ENCODE data around the gene AURKAIP1. TPM values are rescaled to one million over a fixed set of nuclear protein-coding genes. Genes with fewer than 3 reads are reported as not detected.

Gene AURKAIP1
- total RNA-seq, 1 experiment from 2014 or later, result 164 TPM

DNA sequence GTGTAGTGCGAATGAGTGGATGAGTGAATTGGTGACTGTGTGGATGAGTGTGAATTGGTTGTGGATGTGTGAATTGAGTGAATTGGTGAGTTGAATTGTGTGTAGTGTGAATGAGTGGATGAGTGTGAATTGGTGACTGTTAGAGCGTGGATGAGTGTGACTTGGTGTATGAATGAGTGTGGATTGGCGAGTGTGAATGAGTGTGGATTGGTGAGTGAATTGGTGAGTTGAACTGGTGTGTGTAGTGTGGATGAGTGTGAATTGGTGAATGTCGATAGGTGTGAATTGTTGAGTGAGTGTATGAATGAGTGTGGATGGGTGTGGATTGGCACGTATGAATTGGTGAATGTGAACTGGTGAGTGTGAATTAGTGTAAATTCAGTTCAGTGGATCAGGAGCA lies 7.7 kb downstream of the AURKAIP1 start:
- peak in 1 of 2 experiments; percentile 10 for DNase-seq
- Histone ChIP-seq H3K9me3 (ENCODE audit: insufficient read depth, low read depth) (no peaks in the 10 kb centered on the region), H3K79me2 (ENCODE audit: low read depth) (no peaks in the 10 kb centered on the region), H3K9me2 (ENCODE audit: insufficient read depth) (no peaks in the 10 kb centered on the region), H3K4me2 (no peak overlapping the region), H3K36me3 (ENCODE audit: low read depth) (no peaks in the 10 kb centered on the region; the same call in 1 of the 2 replicates), H3F3A (ENCODE audit: insufficient read depth, low read depth) (peaks cover 9% of the 10 kb centered on the region; the same call in 1 of the 2 replicates), H3K27me3 (ENCODE audit: insufficient read depth, low read depth) (no peaks in the 10 kb centered on the region), H3K4me3 (no peak overlapping the region), H3K27ac (no peak overlapping the region), H2AFZ (no peak overlapping the region), H4K20me1 (ENCODE audit: insufficient read depth) (no peaks in the 10 kb centered on the region), H3K4me1 (replicated peaks; ENCODE audit: insufficient read depth) (peaks cover 10% of the 10 kb centered on the region)
- intact Hi-C loops (cut with micrococcal nuclease; ENCODE audit: unreplicated experiment), result no loop called here
- CTCF ChIA-PET, result no interaction called here
- no TSS peak for BruUV-seq (replicated peaks)
- TF ChIP-seq EZH2 (IDR thresholded peaks at IDR 0.05; ENCODE audit: low read depth), result no peak
- TF ChIP-seq CTCF (conservative IDR thresholded peaks at IDR 0.05), result no peak
- POLR2A ChIA-PET (ENCODE audit: unreplicated experiment), result no interaction called here

GRCh38 chr1:1366699-1367066 lies 8.3 kb downstream of the AURKAIP1 start:
- intact Hi-C loops (cut with micrococcal nuclease; ENCODE audit: unreplicated experiment), result no loop called here
- BruUV-seq (replicated peaks), result no TSS peak
- H4K20me1 ChIP-seq (ENCODE audit: insufficient read depth), result no peaks in the 10 kb centered on the region
- no peaks in the 10 kb centered on the region for H3K27me3 ChIP-seq (ENCODE audit: insufficient read depth, low read depth)
- CTCF ChIA-PET, result no interaction called here
- TF ChIP-seq CTCF (conservative IDR thresholded peaks at IDR 0.05) (no peak), EZH2 (IDR thresholded peaks at IDR 0.05; ENCODE audit: low read depth) (no peak)
- H3K4me1 ChIP-seq (replicated peaks; ENCODE audit: insufficient read depth), result peaks cover 10% of the 10 kb centered on the region
- no peak overlapping the region for H3K4me2 ChIP-seq
- peaks cover 9% of the 10 kb centered on the region; the same call in 1 of the 2 replicates for H3F3A ChIP-seq (ENCODE audit: insufficient read depth, low read depth)
- H3K27ac ChIP-seq, result no peak overlapping the region
- peak in 1 of 2 experiments; percentile 24 for DNase-seq
- POLR2A ChIA-PET (ENCODE audit: unreplicated experiment), result no interaction called here
- H3K9me2 ChIP-seq (ENCODE audit: insufficient read depth), result no peaks in the 10 kb centered on the region
- no peaks in the 10 kb centered on the region for H3K9me3 ChIP-seq (ENCODE audit: insufficient read depth, low read depth)
- no peaks in the 10 kb centered on the region for H3K79me2 ChIP-seq (ENCODE audit: low read depth)
- no peaks in the 10 kb centered on the region for H3K36me3 ChIP-seq (ENCODE audit: low read depth)
- H3K4me3 ChIP-seq, result no peak overlapping the region
- H2AFZ ChIP-seq, result no peak overlapping the region

DNA sequence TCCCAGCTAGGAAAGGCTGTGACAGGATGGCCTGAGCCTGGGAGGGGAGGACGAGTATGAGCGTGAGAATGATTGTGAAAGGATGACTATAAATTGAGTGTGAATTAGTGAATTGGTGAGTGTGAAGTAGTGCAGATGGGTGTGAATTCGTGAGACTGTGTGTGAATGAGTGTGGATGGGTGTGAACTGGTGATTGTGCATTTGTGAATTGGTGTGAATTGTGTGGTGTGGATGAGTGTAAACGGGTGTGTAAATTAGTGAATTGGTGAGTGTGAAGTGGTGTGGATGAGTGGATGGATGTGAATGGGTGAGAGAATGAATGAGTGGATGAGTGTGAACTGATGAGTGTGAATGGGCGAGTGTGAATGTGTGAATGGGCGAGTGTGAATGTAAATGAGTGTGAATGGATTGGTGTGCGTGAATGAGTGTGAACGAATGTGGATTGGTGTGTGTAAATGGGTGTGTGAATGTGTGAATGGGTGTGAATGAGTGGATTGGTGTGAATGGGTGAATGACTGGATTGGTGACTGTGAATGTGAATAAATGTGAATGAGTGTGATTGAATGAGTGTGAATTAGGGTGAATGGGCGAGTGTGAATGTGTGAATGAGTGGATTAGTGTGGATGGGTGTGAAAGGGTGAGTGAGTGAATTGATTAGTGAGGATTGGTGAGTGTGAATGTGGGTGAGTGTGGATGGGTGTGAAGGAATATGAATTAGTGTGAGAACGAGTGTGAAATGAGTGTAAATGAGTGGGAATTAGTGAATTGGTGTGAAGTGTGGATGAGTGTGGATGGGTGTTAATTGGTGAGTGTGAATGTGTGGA lies 8.9 kb downstream of the AURKAIP1 start:
- H3K79me2 ChIP-seq (ENCODE audit: low read depth), result no peaks in the 10 kb centered on the region
- H3K36me3 ChIP-seq (ENCODE audit: low read depth), result no peaks in the 10 kb centered on the region
- H3K4me3 ChIP-seq, result no peak overlapping the region
- no peak overlapping the region for H3K4me2 ChIP-seq
- H3F3A ChIP-seq (ENCODE audit: insufficient read depth, low read depth), result peaks cover 11% of the 10 kb centered on the region; the same call in 1 of the 2 replicates
- H3K27ac ChIP-seq, result no peak overlapping the region
- ChIA-PET CTCF (no interaction called here), POLR2A (ENCODE audit: unreplicated experiment) (interaction anchor here (0.6 kb wide), 1 partner anchor 12 kb away, joined by 4 read pairs; no protein-coding TSS in a partner anchor)
- no peaks in the 10 kb centered on the region for H3K27me3 ChIP-seq (ENCODE audit: insufficient read depth, low read depth)
- H2AFZ ChIP-seq, result no peak overlapping the region
- intact Hi-C loops (cut with micrococcal nuclease; ENCODE audit: unreplicated experiment), result no loop called here
- peak in 1 of 2 experiments; percentile 6 for DNase-seq
- H3K4me1 ChIP-seq (replicated peaks; ENCODE audit: insufficient read depth), result peaks cover 12% of the 10 kb centered on the region
- TF ChIP-seq EZH2 (IDR thresholded peaks at IDR 0.05; ENCODE audit: low read depth), result no peak
- H3K9me2 ChIP-seq (ENCODE audit: insufficient read depth), result no peaks in the 10 kb centered on the region
- no TSS peak for BruUV-seq (replicated peaks)
- no peaks in the 10 kb centered on the region for H4K20me1 ChIP-seq (ENCODE audit: insufficient read depth)
- no peaks in the 10 kb centered on the region for H3K9me3 ChIP-seq (ENCODE audit: insufficient read depth, low read depth)

Data from PC-9 (cell line).